C4-2B (cell line): ENCODE data around the gene ARMH2.

Experiments used
- CTCF ChIP-seq: fragments of 450-650 bp; conservative IDR thresholded peaks from 2 replicates; pipeline ENCODE4 v1.5.1; 2017; ENCODE audit warnings: mild to moderate bottlenecking
- ZFX ChIP-seq: fragments of 450-650 bp; IDR thresholded peaks from 2 replicates; pipeline ENCODE4 v1.6.1; 2017

- TF ChIP-seq CTCF (no peak), ZFX (no peak)
Measured at GRCh38 chr6:24761193-24761835, 37.4 kb downstream of the ARMH2 start.
